Posterior vena cava (tissue), 2 donors: ENCODE results near the gene PRICKLE4. TPM values are rescaled to one million over a fixed set of nuclear protein-coding genes. Genes with fewer than 3 reads are reported as not detected.

Experiments used
- DNase-seq: peaks from one replicate; pipeline ENCODE4 v3.0.0-alpha.2; 2020; ENCODE audit warnings: low spot score
- intact Hi-C, 2 donors: fragments of 100-400 bp; cut with DNase I; formaldehyde crosslinking; loops; one replicate each; pipeline versions ENCODE4 v1.14.1 to v1.14.2; 2022 to 2023
- total RNA-seq, 2 donors: library from RNA; stranded (reverse); fragmentation: NEBNext Ultra II Directional; extraction: Animal tissue kit (Norgen Biotek cat#: 25700); gene quantifications; one replicate each; pipeline ENCODE4 v1.2.1, GENCODE V29; 2021
- donor health status: DM: yes; HTN: yes; CAD: no.
- donor health status: DM: yes; HTN: yes; CAD: no.

PRICKLE4 gene
- total RNA-seq, 2 donors from 2014 or later: 1.4 to 5.8 TPM

DNA sequence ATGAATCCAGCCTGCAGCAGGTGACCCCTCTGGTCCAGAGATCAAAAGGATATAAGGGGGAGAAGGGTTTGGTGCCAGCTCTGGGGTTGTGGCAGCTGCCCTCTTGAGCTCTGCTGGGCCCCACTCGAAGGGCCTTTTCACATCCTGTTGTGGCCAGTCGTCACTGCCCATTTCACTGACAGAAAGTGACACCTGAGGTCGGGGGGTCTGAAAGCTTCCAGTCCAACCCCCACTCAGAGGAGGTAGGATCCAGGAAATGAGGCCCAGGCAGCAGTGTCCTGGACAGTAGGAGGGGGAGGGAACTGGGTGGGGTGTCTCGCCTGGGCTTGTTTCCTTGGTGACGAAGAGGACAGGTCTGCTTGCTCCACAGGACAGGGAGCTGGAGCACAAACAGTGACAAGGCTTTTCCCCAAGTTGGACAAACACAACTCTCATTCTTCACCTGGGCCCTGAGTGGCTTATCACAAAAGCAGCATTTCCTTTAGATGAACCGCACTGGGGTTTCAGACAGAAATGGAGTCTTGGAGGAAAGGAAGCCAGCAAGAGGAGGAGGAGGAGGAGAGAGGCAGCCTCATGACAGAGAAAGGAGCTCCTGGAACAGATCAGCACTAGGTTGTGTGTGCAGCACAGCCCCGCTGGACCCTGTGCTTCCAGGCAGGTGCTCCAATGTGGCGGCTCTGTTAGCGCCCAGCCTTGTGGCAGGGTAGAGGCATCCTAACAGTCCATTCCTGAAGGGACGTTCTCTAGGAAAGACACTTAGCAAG lies 11.9 kb upstream of the PRICKLE4 start:
- intact Hi-C loops: no loop called here
- DNase-seq: peak; percentile 32

DNA sequence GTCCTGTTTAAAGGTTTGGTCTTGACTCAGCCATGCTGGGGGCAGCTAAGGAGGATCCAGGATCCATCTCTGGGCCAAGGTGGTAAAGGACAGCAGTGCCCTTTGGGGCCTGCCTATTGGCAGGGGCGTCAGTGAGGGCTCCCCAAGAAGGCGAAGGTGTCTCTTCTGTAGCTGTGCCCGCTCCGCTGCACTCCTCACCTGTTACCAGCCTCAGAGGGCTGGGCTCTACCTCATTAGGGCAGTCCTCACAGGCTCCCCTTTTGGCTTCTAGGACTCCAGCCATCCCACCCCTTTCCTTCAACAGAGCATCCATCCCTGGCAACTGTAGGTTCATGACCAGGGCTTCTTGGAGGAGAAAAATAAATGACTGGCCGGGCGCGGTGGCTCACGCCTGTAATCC lies 11.2 kb upstream of the PRICKLE4 start:
- intact Hi-C loops: no loop called here

DNA sequence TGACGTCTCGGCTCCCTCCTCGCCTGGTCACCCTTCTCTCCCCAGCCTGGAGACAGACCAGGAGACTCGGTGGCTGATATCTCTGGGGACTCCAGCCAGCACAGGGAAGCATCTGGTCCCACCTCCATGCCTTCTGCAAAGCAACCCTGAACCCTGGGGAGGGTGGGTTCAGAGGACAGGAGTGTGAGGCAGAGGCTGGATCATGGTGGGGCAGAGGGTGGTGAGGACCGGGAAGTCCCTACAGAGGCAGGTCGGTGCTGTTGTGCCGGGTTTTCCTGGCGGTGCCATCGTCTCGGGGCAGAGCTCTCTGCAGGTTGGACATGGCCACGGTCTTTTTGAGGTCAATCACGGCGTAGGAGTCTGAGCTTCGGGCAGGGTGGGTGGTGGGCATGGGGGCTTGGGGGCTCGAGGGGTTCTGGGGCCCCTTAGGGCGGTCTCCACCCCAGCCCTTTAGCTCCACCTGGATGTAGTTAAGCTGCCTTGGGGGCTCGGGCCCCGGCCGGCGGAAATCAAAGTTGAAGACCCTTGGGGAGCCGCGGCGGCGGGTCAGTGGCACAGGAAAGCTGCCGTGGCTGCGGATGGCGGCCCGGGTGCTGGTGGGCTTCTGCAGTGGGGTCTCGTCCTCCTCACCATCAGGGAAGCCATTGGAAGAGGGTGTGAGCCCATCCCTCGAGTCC lies 10.1 kb upstream of the PRICKLE4 start:
- intact Hi-C loops: no loop called here
- peak; percentile 62 for DNase-seq

More for the DNA sequence above, 11.2 kb upstream of the PRICKLE4 start:
- DNase-seq: peak; percentile 41

DNA sequence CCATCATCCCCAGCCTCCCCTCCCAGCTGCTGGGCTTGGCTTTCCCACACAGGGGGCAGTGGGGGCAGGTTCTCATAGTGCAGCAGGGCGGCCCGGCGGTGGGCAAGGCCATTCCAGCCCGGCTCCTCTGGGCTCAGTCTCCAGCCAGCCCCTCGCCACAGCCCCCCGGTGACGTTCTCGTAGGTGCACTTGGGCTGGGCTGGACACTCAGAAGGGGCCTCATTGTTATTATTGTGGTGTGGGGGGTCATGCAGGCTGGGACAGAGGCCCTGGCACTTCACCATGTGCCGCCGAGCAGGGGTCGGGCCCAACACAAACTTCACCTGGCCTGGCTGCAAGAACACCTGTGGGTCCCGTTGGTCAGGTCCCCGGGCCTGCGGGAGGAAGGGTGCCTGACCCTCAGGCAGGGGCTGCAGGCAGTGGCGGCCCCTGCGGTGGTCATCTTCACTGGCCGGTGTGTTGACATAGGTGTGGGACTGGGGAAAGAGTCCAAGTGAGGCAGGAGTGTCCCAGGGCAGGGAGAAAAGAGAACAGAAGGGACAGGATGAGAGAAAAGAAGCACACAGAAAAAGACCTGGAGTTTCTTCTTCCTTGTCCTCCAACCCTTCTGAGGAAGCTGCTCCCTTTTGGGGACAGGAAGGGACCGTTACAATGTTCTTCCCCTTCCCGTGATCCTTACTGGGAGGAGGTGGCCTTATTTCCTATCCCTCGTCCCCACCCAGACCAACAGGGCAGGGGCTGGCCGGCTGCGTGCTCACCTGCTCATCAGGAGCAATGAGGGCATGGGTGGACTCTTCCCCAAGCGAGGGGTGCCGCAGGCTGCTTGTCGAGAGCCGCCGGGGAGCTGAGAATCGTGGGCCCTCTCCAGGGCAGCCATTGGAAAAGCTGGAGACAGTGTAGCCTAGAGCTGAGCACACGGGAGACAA lies 9.3 kb upstream of the PRICKLE4 start:
- intact Hi-C loops: no loop called here
- peak; percentile 76 for DNase-seq

DNA sequence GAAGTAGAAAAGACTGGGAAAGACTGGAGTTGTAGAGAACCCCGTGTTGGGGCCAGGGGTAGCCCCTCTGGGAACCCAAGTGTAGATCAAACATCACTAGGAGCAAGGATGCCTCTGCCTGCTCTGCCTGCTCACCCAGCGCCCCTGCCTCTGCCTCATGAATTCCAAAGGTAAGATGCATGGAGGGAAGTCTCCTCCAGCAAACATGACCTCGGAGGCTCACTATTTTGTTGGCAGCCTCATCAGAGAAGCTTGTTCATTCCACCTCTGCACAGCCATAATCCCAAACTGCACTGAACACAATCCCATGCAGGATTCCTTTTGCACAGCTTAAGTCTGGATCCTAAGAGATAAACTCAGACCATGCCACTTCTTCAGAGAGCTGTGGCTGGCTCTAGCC lies 5.7 kb upstream of the PRICKLE4 start:
- DNase-seq: no peak
- intact Hi-C loops: no loop called here

DNA sequence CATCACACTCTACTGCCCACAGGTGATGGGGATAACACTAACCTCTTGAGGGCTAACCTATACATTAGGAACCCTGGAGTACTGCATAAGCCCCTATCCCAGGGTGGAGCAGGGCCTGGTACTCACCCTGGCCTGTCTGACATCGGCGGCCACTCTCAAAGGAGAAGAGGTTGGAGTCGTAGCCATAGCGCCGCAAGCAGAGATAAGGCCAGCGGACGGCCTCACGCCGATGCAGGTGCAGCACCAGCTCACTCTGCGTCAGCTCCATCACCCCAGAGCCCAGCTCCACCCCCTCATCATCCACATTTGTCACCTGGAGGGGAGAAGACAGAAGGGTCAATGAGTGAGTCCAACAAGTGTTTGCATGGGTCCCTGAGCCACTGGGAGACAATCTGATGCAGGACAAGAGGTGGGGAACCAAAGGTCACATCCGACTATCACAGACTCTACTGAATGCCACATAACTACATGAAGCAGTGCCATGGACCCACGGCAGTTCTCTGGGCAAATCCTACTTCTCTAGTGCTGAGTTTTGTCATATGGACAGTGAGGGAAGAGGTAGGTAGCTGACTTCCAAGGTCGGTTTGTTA lies 5.2 kb upstream of the PRICKLE4 start:
- DNase-seq: no peak
- intact Hi-C loops: no loop called here

DNA sequence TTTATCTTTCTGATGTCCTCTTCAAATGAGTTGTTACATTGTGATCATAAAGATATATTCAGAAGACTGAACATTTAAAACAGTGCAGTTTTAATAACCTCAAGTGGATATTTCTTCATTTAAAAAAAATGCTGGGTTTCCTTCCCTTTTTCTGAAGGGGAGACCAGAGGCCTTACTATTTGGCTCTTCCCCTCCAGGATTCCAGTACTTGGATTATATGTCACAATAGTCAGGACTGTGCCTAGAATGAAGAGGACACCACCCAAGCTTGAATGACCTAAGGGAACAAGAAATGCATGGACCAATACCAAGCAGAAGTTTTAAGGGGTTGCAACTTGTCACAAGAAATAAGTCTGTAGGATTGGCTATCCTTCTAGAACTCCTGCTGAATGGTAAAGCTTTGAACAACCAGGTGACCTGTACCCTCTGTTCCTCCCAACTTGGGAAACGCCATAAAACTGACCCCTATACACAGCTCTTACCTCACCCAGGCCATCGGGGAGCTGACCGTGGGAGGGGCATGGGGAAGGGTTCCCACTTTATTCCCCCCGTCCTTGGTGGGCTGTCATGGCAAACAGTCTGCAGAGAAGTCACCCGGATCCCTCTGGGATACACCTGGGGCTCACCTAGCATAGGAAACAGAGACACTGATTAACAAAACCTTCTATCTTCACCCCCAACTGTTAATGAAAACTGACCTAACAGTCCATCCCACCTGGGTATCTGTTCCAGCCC lies 2.9 kb upstream of the PRICKLE4 start:
- no peak for DNase-seq
- intact Hi-C loops: no loop called here

DNA sequence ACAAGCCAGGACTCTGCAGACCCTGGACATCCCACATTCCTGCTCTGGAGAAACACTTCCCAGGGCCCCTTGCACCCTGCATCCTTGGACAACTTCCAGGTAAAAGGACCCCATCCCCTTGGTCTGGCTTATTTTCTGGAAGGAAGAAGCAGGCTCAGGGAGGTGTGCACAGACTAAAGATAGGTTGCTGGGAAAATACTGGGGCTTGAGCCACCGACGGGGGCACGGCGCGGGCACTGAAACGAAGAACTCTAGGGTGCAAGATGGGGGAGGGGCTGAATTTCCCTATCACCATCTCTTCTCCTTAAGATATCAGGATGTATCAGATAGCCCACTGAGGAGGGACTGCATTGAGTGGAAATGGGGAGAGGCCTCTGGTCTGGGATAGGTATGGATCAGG lies 1.7 kb upstream of the PRICKLE4 start:
- DNase-seq: no peak
- intact Hi-C loops: no loop called here

DNA sequence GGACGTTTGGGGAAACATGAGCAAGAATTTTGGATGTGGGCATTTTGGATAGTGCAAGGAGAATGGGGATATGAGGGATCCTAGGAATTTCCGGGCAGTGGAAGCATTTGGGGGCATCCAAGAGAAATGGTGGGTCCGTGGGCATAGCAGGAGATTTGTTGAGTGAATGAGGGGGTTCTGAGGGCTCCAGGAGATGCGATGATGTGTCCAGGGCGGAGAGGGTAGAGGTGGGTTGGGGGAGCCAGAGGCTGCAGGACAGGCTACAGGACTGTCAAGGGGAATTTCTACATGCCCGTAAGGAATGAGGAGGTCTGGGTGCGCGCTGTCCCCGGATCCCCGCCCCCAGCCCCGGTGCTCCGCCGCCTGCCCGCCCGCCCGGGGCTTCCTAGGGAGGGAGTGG lies 1.2 kb upstream of the PRICKLE4 start:
- DNase-seq: no peak
- intact Hi-C loops: no loop called here

DNA sequence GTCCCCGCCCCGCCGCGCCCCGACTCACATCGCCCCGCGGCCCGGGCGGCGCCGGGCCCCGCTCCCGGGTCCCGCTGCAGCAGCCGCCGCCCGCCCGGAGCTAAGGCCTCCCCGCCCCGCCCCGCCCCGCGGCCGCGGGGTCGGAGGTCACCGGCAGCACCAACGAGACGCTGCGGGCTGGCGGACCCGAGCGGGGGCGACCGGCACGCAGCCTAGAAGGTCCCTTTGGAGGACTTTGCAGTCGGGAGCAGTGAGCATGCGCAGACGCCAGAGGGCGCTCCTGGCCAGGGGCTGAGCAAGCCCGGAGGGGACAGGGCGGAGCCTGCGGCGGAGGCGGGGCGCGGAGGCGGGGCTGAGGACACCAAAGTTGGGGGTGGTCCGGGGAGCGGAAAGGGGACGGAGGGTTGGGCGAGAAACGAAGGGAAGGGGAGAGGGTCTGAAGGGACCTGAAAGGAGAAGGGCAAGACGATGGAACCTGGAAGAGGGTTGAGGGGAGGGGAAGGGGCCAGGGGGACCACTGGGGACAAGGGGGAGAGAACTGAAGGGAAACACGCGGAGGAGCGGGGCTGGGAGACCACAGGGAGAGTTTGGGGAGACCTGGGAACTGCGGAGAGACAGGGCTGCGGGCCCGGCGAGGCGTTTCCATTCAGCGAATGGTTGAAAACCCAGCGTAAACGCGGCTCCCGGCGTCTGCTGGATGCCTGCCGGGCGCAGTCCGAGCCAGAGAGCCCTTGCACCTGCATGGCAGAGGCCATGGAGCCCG lies 613 bp upstream of the PRICKLE4 start, which contains the start of gene FRS3:
FRS3 (minus strand) TSS at position 113 of the 763 bp plus-strand sequence. CDS start 2,913 bp downstream, outside the sequence.
- intact Hi-C loops: loop anchor here (1.0 to 10.0 kb wide), 3 partner anchors 155 to 264 kb away; no protein-coding TSS in a partner anchor
- DNase-seq: peak; percentile 99

DNA sequence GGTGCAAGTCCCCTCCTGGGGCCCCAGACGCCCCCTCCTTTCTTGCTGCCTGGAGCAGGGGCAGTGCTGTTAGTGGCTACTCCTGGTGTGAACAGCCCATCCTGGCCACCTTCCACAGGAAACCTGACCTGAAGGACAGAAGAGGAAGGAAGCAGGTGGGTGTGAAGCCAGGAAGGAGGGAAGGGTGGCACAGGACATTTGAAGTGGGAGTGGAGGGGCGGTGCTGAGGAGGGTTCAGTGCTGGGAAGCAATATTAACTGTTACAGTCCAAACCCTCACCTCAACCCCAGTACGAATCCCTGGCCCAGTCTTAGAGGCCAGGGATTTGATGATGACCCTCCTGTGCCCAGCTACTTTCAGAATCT lies 766 bp downstream of the PRICKLE4 start:
- intact Hi-C loops: loop anchor here (5.0 to 10.0 kb wide), 2 partner anchors 153 to 261 kb away; no protein-coding TSS in a partner anchor
- DNase-seq: no peak

DNA sequence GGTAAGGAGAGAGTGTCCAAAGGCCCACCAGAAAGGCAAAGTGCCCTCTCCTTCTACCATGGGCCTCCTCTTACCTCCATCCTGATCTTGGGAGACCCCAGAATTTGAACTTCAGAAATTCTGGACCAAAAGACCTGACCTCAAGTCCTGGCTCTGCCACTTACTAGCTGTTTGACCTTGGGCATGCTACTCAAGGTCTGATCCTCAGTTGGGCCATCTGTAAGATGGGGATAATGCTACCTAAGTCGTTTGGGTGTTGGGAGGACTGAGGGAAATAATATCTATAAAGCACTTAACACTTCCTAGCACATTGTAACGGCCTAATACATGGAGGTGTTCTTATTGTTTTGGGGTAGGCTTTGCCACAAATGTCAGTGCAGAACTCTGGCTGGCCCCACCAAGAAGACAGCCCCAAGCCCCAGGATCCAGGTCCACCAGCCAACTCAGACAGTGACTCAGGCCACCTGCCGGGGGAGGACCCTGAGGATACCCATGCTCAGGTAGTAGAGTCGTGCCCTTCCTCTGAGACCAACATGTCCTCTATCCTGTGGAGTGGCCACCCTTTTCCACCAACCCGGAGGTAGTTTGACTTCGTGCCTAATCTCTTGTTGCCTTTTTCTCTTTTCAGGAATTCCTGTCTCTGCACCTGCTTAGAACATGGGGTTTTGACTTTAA lies 2.7 kb downstream of the PRICKLE4 start:
- no peak for DNase-seq
- intact Hi-C loops: loop anchor here (5.0 to 10.0 kb wide), 2 partner anchors 152 to 259 kb away; no protein-coding TSS in a partner anchor

DNA sequence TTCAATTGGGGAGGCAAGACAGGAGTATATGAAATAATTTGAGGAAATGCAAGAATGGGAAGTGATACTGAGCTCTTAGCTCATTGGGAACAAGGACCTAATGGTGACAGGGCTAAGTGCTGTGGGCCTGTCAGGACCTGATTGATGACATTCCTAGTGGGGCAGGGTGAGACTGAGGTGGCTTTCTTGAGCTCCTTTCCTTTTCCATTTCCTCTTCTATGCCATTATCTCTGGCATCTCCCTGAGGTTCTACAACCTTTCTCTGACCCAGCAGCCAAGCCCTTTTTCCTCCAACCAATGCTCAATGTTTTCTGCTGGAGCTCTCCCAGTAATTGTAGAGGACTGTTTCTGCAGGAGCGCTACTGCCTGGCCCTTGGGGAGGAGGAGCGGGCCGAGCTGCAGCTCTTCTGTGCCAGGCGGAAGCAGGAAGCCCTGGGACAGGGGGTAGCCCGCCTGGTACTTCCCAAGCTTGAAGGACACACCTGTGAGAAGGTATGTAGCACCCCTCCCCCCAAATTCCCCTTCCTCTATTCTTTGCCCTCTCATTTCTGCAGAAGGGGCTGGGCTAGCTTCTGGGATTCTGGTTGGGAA lies 4.1 kb downstream of the PRICKLE4 start:
- DNase-seq: no peak
- intact Hi-C loops: loop anchor here (5.0 to 10.0 kb wide), 2 partner anchors 150 to 258 kb away; no protein-coding TSS in a partner anchor

DNA sequence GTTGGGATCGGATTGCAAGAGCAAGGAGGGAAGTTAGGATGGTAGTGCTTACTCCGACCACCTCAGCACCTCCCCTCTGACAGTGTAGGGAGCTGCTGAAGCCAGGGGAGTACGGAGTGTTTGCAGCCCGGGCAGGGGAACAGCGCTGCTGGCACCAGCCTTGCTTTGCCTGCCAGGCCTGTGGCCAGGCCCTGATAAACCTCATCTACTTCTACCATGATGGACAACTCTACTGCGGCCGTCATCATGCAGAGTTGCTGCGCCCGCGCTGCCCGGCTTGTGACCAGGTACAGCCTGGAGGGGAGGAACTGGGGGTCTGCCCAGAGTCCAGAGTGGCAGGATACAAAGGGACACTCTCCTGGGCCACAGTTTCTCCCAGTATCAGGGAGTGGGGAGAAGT lies 4.7 kb downstream of the PRICKLE4 start:
- DNase-seq: no peak
- intact Hi-C loops: loop anchor here in 1 of 2 donors (10.0 kb wide), 1 partner anchor 150 kb away; no protein-coding TSS in a partner anchor

DNA sequence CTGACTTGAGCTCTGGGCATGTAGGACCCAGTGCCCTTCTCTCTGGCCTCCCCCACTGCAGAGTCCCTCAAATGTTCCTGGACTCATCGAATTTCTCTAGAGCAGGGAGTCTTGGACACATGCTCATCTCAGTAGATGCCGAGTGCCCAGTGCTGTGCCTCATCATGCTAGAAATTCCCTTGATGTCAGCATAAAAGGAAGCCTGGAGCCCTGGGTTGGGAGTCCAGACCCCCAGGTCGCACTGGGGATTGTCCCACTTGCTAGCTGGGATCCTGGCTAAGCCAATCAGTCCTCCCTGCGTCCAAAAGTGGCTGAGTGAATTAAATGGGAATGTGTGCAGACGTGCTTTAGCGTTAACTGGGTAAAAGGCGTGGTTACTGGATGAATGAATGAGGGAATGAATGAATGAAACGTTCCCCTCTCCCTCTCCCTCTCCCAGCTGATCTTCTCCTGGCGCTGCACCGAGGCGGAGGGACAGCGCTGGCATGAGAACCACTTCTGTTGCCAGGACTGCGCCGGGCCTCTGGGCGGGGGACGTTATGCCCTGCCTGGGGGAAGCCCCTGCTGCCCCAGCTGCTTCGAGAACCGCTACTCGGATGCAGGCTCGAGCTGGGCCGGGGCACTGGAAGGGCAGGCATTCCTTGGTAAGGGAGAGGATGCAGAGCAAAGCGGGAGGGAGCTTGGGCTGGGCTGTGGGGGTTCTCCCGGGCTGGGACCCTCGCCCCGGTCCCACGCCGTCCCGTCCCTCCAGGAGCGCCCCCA lies 5.3 kb downstream of the PRICKLE4 start:
- DNase-seq: no peak
- intact Hi-C loops: loop anchor here in 1 of 2 donors (10.0 kb wide), 1 partner anchor 149 kb away; no protein-coding TSS in a partner anchor
